Hematopoietic multipotent progenitor cell treated with erythropoietin and hydrocortisone succinate and interleukin-3 and kit ligand, for 8 days (in vitro differentiated cells): ENCODE results near the gene PLS1.
"Not testable (repeated sequence)": the region's sequence is repeated elsewhere in the genome, so short reads cannot be mapped to it uniquely, and the experiment has no call there.

Experiments used
- DNase-seq: peaks from one replicate; pipeline ENCODE4 v3.0.0-alpha.2; 2015

The PLS1 gene

DNA sequence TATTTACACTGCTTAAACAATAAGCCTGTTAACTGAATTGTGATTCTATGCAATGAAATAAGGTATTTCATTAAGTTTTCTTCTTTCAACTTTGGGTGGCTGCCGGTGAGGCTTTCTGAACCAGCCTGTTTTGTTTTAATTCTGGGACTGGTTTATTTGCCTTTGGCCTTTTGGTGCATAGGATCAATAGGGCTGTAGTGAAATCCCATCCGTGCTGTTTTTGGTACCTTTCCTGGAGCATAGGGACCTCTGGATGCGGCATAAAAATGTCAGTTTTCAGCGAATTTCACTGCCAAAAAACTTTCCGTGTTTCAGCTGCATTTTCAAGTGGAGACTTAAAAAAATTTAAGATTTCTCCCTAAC is 514 bp downstream of the PLS1 start:
- DNase-seq: no peak

DNA sequence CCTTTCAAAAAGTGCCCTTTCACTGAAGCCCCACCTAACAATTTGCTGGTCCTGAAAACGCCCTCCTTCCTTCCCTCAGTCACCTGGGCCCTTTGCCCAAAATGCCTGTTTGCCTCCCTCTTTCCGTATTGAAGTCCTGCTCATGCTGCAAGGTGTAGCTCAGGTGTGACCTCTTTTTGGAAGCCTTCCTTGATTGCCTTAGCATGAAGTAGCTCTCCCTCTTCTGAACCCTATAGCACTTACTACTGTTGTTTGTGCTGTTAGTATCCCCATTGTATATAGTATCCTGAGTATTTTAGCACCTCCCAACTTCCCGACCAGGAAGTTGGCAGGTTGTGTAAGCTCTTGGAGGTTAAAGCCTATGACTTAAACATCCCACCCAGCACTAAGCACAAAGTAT is 1.7 kb downstream of the PLS1 start:
- no peak for DNase-seq

GRCh38 chr3:142601713-142602112 is 5.5 kb downstream of the PLS1 start:
- no peak for DNase-seq

DNA sequence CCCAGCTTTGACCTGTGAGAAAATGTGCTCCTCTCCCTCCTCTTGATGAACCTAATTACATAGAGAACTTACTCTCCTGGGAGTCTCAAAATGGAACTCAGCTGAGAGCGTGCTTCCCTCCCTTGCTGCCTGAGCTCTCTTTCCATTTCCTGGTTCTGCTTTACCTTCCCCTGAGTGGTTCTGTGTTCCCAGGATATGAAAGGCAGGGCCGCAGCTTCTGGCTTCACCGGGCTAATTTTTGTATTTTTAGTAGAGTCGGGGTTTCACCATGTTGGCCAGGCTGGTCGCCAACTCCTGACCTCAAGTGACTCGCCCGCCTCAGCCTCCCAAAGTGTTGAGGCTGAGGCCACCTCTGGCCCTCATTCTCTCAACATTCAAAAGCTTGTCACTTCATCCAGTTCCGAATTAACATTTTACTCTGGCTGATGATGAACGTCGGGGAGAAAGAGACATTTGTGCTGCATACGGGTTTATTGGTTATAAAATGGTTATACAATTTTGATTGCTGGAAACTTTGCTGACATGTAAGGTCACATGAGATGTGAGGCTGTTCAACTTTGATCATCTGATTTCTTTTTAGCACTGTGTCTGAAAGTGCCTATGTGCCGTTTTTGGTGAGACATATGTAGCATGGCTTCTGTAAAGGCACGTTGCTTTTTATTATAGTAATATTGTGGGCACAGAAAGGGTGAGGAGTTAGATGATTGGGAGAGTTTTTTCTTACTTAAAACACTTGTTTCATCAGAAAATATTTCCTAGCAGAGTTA is 6.6 kb downstream of the PLS1 start:
- DNase-seq: no peak

GRCh38 chr3:142603386-142603705 is 7.2 kb downstream of the PLS1 start:
- not testable (repeated sequence) for DNase-seq

DNA sequence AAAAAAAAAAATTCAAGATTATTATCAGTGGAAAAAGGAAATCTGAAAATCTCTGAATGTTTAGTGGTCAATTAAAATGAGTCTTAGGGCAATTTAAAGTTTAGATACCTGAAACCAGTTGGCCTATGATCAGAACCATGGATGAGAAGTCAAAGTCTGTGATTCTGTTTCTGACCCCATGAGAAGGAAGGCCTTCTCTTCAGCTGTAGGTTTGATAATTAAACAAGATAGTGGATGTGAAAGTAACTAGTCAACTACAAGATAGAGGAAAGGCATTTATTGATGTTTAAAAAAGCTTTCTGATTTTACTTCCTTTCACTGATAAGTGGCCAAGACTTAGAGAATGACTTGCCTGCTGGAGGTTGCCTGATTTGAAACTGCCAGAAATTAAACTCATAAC is 8.7 kb downstream of the PLS1 start:
- DNase-seq: no peak

DNA sequence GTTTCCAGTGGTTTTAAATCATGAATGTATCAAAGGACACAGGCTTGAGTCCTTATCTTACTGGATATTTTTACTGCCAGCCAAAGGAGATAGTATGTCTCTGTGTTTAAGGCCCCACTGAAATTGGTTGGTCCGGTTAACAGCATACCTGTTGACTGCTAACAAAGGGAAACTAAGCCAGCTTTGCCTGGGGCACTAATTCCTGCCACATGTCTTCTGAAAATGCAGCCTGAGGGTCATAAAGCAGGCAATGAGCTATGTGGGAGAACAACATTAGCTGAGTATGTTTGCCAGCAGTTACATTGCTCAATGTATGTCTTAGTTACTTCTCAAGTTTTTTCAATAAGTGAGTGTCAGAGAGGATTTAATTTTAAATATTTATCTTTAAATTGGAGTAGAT is 12.4 kb downstream of the PLS1 start:
- DNase-seq: no peak

GRCh38 chr3:142609136-142609535 is 12.9 kb downstream of the PLS1 start:
- no peak for DNase-seq

DNA sequence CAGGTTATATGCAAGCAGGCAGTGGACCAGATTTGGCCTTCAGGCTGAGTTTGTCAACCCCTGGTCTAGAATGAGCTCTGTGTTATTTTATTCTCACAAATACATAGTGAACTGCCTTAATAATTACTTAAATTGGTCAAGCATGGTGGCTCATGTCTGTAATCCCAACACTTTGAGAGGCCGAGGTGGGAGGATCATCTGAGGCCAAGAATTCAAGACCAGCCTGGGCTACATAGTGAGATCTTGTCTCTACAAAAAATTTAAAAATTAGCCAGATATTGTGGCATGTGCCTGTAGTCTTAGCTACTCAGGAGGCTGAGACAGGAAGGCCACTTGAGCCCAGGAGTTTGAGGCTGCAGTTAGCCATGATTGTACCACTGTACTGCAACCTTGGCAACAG is 15.0 kb downstream of the PLS1 start:
- DNase-seq: no peak

- DNase-seq: peak; percentile 46
Measured at GRCh38 chr3:142613491-142613890, 17.3 kb downstream of the PLS1 start.

DNA sequence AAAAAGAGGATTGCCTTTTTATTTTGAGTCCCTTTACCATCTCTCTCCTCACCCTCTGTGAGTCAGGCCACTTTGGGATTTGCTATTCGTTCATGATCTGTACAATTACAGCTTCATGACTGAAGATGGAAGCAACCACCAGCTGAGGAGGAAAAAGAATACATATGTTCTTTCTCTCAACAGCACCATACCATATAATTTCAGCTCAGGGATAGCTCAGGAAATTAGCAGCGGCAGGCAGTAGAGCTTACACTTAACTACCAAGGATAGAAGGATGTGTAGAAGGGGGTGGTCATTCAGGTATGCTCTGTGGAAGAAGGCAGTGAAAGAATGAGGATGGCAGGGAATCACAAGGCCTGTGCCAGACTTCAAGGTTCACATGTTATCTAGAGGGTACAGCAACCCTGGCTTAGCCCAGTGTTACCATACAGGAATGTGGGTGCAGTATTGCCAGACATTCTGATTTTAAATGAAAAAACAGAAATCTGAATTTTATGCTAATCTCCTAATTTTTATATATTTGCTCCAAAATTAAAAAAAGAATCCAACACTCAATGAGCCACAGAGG is 17.9 kb downstream of the PLS1 start:
- no peak for DNase-seq

DNA sequence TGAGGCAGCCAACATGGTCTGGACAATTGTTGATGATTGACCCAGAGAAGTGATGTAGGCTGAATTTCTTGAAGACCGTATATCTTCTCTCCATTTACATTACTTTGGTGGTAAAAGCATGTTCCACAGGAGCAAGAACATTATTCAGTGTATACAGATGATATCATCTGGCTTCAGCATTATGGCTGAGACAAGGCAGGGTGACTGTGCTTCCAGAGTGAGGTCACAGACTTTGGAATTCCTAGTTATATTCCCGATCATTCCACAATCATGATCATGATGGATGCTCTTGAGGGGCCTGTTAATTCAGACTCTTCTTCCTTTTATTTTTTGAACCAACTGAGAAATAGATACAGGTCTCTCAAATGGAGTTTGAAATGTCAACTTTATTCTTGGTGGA is 19.0 kb downstream of the PLS1 start:
- no peak for DNase-seq

- DNase-seq: peak; percentile 35
Measured at GRCh38 chr3:142618917-142619461, 22.8 kb downstream of the PLS1 start.

GRCh38 chr3:142622405-142622804 is 26.2 kb downstream of the PLS1 start:
- DNase-seq: no peak

- DNase-seq: peak; percentile 8
Measured at GRCh38 chr3:142623194-142623593, 27.0 kb downstream of the PLS1 start.

DNA sequence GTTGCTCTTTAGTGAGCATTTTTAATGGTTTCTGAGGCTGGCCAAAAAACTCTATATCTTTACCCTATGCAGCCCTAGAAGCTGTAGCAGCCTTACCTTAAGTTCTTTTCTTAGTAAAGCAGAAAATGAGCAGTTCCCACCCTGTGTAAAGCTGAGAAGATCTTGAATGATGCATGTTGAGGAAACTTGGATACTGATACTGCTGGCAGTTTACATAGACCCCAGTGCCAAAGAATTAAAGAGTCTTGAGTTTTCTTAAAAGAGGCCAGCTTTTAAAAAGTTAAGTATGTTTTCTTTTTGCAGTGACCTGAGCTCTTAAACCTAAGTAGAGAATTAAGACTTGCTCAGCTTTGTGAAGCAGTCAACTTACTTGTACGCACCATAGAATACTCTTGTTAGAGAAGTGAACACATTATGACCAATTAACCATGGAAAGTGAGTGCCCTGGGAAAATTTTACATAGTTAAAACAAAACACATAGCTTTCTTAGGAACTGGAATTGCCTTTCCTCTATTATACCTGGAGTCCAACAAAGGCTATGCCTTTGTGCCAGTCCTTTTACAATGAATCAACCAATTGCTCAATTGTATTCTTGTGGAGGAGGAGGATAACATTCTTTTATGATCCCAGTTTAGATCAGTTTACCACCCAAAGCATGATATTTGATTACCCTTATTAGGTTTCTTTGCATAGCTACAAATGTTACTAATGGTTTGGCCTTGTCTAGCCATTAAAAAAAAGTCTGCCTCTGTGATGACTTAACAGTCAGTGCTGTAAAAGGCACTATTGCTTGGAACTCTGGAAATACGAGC is 28.4 kb downstream of the PLS1 start:
- no peak for DNase-seq

GRCh38 chr3:142625153-142625440 is 28.9 kb downstream of the PLS1 start:
- no peak for DNase-seq

- DNase-seq: peak; percentile 41
Measured at GRCh38 chr3:142626971-142627370, 30.8 kb downstream of the PLS1 start.

GRCh38 chr3:142628801-142629200 is 32.6 kb downstream of the PLS1 start:
- no peak for DNase-seq

DNA sequence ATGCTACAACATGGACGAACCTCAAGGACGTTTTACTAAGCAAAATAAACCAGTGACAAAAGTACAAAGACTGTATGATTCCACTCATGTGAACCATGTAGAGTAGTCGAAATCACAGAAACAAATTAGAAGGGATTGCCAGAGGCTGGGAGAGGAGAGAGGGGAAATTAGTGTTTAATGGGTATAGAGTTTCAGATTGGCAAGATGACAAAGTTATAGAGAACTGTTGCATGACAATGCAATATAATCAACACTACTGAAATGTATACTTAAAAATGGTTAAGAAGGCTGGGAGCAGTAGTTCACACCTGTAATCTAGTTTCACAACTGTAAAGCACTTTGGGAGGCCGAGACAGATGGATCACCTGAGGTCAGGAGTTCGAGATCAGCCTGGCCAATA is 36.9 kb downstream of the PLS1 start:
- DNase-seq: no peak

DNA sequence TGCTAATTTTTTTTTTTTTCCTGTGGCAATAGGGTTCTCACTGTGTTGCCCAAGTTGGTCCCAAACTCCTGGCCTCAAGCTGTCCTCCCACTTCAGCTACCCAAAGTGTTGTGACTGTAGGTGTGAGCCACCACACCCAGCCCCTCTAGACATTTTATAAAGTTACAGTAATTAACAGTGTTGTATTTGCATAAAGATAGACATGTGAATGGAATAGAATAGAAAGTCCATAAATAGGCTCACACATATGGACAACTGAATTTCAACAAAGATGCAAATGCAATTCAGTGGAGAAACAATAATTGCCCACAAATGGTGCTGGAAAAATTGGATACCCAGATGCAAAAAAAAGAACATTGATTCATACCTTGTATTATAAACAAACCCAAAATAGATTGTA is 39.9 kb downstream of the PLS1 start:
- DNase-seq: no peak

GRCh38 chr3:142636664-142637063 is 40.5 kb downstream of the PLS1 start:
- DNase-seq: no peak

DNA sequence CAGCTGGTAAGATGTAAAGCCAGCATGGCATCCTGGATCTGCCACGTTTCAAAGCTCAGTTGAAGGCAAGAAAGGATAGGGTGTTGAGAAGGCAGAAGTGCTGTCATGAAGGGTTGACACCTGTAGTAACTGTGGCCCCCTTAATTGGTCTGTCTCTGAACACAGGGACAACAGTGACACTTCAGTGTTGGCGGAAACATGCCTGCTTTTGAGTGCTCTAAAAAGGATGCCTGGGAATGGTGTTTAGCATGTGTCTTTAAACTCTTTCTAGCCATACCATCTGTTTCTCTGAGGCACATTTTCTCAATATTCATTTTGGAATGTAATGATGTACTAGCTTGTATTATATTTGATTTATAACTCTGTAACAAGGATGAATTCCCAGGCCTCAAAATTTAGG is 42.1 kb downstream of the PLS1 start:
- DNase-seq: no peak

- no peak for DNase-seq
Measured at GRCh38 chr3:142641504-142641903, 45.3 kb downstream of the PLS1 start.
